HepG2 (cell line): ENCODE data around the gene GLCE. TPM values are rescaled to one million over a fixed set of nuclear protein-coding genes. Genes with fewer than 3 reads are reported as not detected.

Experiments used
- ARID3A ChIP-seq: IDR thresholded peaks from 2 replicates; pipeline ENCODE4 v1.6.1; 2012; ENCODE audit warnings: low read depth, low read length, improper control_type of control experiment
- BRF2 ChIP-seq: sonication (generic); formaldehyde crosslinking; IDR thresholded peaks from 2 replicates; pipeline ENCODE4 v1.8.1; 2022; ENCODE audit warnings: mild to moderate bottlenecking, missing genetic modification reagents
- ERF ChIP-seq: IDR thresholded peaks from 2 replicates; pipeline ENCODE4 v1.6.1; 2018; ENCODE audit warnings: missing biosample characterization, missing genetic modification reagents
- FOSL1 ChIP-seq: sonication (generic); formaldehyde crosslinking; IDR thresholded peaks from 2 replicates; pipeline ENCODE4 v1.9.0; 2021; ENCODE audit warnings: missing genetic modification reagents, borderline replicate concordance
- HIC2 ChIP-seq: sonication (generic); formaldehyde crosslinking; IDR thresholded peaks from 2 replicates; pipeline ENCODE4 v1.9.0; 2022; ENCODE audit warnings: low read depth, missing genetic modification reagents
- KAT2B ChIP-seq: fragments of 150-350 bp; IDR thresholded peaks from 2 replicates; pipeline ENCODE4 v1.6.1; 2014; ENCODE audit warnings: low read depth, low read length, borderline replicate concordance
- KDM5A ChIP-seq: fragments of 200-600 bp; sonication (generic); IDR thresholded peaks from 2 replicates; pipeline ENCODE4 v1.7.0; 2018; ENCODE audit warnings: antibody characterized with exemption, mild to moderate bottlenecking, low read length, borderline replicate concordance
- RARG ChIP-seq: sonication (generic); formaldehyde crosslinking; IDR thresholded peaks from 2 replicates; pipeline ENCODE4 v1.4.0; 2020; ENCODE audit warnings: low read depth, mild to moderate bottlenecking, missing genetic modification reagents
- RFX3 ChIP-seq: IDR thresholded peaks from 2 replicates; pipeline ENCODE4 v1.6.1; 2016; ENCODE audit warnings: missing biosample characterization, missing genetic modification reagents
- SAP130 ChIP-seq: IDR thresholded peaks from 2 replicates; pipeline ENCODE4 v1.6.1; 2016; ENCODE audit warnings: low read depth
- SKI ChIP-seq: fragments of 450-650 bp; IDR thresholded peaks from one replicate; pipeline ENCODE4 v1.6.1; 2018; ENCODE audit warnings: mild to moderate bottlenecking; ENCODE audit not compliant: partially characterized antibody
- SOX6 ChIP-seq, 2 experiments: fragments of 450-650 bp in 1 of 2; sonication (generic) in 1 of 2; formaldehyde crosslinking in 1 of 2; IDR thresholded peaks; 2 replicates each; pipeline versions ENCODE4 v1.4.0 to v1.6.1; 2017 to 2020; ENCODE audit warnings: antibody characterized with exemption in 1 of 2, mild to moderate bottlenecking in 1 of 2, missing genetic modification reagents in 1 of 2
- XRCC5 ChIP-seq: fragments of 200-400 bp; formaldehyde crosslinking; optimal IDR thresholded peaks from 2 replicates; pipeline ENCODE3; 2017; ENCODE audit warnings: mild to moderate bottlenecking, low read length
- ZNF510 ChIP-seq: sonication (generic); formaldehyde crosslinking; IDR thresholded peaks from 2 replicates; pipeline ENCODE4 v1.4.0; 2020; ENCODE audit warnings: low read depth, mild to moderate bottlenecking, missing genetic modification reagents
- ZNF546 ChIP-seq: sonication (generic); formaldehyde crosslinking; conservative IDR thresholded peaks from 2 replicates; pipeline ENCODE4 v1.8.1; 2023; ENCODE audit warnings: mild to moderate bottlenecking, missing genetic modification reagents
- ZNF644 ChIP-seq: IDR thresholded peaks from 2 replicates; pipeline ENCODE4 v1.6.1; 2016; ENCODE audit warnings: low read depth
- ZNF674 ChIP-seq: sonication (generic); formaldehyde crosslinking; IDR thresholded peaks from 2 replicates; pipeline ENCODE4 v1.5.0; 2020; ENCODE audit warnings: low read depth, mild to moderate bottlenecking, missing genetic modification reagents
- ZNF775 ChIP-seq: sonication (generic); formaldehyde crosslinking; IDR thresholded peaks from 2 replicates; pipeline ENCODE4 v1.4.0; 2020; ENCODE audit warnings: missing genetic modification reagents, mild to moderate bottlenecking, moderate library complexity, borderline replicate concordance
- ZSCAN31 ChIP-seq: sonication (generic); formaldehyde crosslinking; IDR thresholded peaks from 2 replicates; pipeline ENCODE4 v1.5.0; 2020; ENCODE audit warnings: low read depth, mild to moderate bottlenecking, missing genetic modification reagents
- polyA plus RNA-seq, 8 experiments: library from polyadenylated mRNA; depleted of rRNA in 3 of 8; stranded (reverse) in 7 of 8; unstranded in 1 of 8; fragments of >200 nt; fragmentation: Illumina TruSeq in 4 of 8; extraction: Trizol in 4 of 8; gene quantifications; 2 replicates each; pipeline versions ENCODE4 v1.2.1 to v1.2.3, GENCODE V29; 2011 to 2016; ENCODE audit warnings: low read depth in 4 of 8, missing spikeins in 1 of 8, mixed read lengths in 1 of 8; ENCODE audit not compliant: insufficient read depth in 1 of 8
- total RNA-seq, 5 experiments: library from RNA; depleted of rRNA; stranded (reverse); fragments of >200 nt; fragmentation: Illumina TruSeq; extraction: Trizol; gene quantifications; 2 replicates each; pipeline ENCODE4 v1.2.3, GENCODE V29; 2016; ENCODE audit warnings: low read depth in 1 of 5
- TF ChIP-seq, protein P1 (sequence below): sonication (generic); formaldehyde crosslinking; IDR thresholded peaks from 2 replicates; pipeline ENCODE4 v1.8.0; 2022; ENCODE audit warnings: missing genetic modification reagents, mild to moderate bottlenecking, moderate library complexity, borderline replicate concordance

The GLCE gene
- total and polyA plus RNA-seq, 2 of the 13 experiments (the other 11 are each of a cell fraction or from before 2014, with no cell fraction given) = 12.9 to 23.4 TPM

- TF ChIP-seq ZNF775 (CRISPR knock-in tag) (no peak), ERF (CRISPR knock-in tag) (no peak), HIC2 (CRISPR knock-in tag) (peak; percentile 45; the same call in 1 of the 2 replicates), ARID3A (0 out of 2 replicates have a peak, but pooled peaks have one; percentile 16), ZNF674 (CRISPR knock-in tag) (no peak), SKI (no peak), FOSL1 (CRISPR knock-in tag) (no peak), ZSCAN31 (CRISPR knock-in tag) (no peak), KDM5A (no peak), BRF2 (CRISPR knock-in tag) (no peak), ZNF644 (CRISPR knock-in tag) (no peak), ZNF510 (no peak), SAP130 (CRISPR knock-in tag) (no peak), SOX6 (IDR thresholded peaks at IDR 0.05) (no peak), SOX6 (CRISPR knock-in tag; IDR thresholded peaks at IDR 0.05) (0 out of 2 replicates have a peak, but pooled peaks have one; percentile 48), KAT2B (peak; percentile 64; the same call in 1 of the 2 replicates), XRCC5 (no peak), RARG (CRISPR knock-in tag) (no peak), ZNF546 (CRISPR knock-in tag) (no peak), RFX3 (CRISPR knock-in tag) (no peak)
- TF ChIP-seq, protein P1, sequence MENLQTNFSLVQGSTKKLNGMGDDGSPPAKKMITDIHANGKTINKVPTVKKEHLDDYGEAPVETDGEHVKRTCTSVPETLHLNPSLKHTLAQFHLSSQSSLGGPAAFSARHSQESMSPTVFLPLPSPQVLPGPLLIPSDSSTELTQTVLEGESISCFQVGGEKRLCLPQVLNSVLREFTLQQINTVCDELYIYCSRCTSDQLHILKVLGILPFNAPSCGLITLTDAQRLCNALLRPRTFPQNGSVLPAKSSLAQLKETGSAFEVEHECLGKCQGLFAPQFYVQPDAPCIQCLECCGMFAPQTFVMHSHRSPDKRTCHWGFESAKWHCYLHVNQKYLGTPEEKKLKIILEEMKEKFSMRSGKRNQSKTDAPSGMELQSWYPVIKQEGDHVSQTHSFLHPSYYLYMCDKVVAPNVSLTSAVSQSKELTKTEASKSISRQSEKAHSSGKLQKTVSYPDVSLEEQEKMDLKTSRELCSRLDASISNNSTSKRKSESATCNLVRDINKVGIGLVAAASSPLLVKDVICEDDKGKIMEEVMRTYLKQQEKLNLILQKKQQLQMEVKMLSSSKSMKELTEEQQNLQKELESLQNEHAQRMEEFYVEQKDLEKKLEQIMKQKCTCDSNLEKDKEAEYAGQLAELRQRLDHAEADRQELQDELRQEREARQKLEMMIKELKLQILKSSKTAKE (CRISPR knock-in tag) = no peak
Observed at GRCh38 chr15:69132977-69133861, 27.2 kb upstream of the GLCE start (continued).
